Stimulated activated CD4-positive, alpha-beta T cell treated with anti-CD3 and anti-CD28 coated beads, Interleukin-4, amount 100 ng/mL, for 1 hour (primary cell): Measurements from ENCODE around the gene CA12.
"Not testable (repeated sequence)": the region's sequence is repeated elsewhere in the genome, so short reads cannot be mapped to it uniquely, and the experiment has no call there.

ENCODE experiments used
- DNase-seq: peaks from one replicate; pipeline ENCODE4 v3.0.0-alpha.2; 2020

Gene CA12

DNA sequence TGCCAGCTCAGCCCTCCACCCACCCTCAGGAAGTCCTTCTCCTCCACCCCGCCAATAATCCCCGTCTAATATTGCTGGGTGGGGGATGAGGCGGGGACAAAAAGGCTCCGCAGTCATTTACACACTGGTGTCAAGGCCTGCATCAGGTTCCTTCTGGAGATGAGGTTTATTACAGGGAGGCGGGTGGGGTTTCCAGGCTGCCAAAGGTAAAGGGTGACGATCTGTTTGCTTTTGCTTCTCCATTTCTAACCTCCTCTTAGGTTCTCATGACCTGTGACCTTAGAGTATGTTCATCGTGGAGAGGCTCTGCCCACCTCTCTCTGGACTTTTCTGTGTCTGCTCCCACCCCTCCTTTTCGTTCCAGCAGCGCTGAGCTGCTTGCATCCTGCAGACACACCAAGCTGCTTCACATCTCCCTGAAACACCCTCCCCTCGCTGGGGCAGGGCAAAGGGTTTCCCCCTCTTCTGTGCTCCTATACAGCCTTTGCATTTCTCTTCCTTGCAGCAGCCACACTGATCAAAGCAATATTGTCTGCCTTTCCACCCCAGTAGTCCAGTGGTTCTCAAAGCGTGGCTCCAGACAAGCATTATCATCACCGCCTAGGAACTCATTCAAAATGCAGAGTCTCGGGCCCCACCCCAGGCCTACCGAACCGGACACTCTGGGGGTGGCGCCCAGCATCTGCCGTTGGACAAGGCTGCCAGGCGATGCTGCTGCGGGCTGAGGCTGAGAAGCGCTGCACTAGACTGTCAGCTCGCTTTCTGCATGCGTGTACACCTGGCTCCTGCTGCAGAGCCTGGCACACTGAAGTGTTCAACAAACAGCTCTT, 26.6 kb downstream of the CA12 start:
- DNase-seq, result no peak

- no peak for DNase-seq
Measured at GRCh38 chr15:63353887-63354286, 27.8 kb downstream of the CA12 start.

DNA sequence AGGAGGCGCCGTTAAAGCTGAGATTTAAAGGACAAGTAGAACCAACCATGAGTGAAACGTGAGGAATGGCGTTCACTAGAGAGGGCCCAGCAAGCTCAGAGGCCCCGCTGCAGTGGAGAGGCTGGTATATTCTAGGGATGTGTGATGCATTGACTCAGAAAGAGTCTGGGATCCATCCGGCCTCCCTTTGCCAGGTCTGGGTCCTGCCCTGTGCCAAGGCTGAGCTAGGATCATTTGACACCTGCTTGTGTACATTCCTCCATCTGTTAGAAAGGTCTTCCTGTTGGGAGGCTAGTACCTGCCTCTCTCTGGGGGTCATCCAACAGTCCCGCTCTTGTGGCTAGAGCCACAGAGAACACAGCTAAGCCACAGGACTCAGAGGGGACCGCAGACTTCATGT, 28.4 kb downstream of the CA12 start:
- no peak for DNase-seq

DNA sequence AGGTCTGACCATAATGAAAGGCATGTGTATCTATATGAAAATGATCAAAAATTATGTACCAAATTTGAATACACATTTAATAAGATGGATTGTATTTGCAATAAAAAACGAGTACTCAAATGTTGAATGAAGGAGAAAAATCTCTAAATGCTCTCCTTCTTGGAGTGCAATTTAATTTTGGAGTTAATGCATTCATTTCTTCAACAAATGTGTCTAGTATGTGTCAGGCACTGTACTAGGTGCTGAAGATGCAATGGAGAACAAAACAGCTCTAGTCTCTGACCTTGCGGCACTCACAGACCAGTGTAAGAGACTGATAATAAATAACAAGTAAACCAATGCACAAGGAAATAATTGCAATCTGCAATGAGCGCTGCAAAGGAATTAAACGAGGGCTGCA, 28.8 kb downstream of the CA12 start:
- DNase-seq, result no peak

DNA sequence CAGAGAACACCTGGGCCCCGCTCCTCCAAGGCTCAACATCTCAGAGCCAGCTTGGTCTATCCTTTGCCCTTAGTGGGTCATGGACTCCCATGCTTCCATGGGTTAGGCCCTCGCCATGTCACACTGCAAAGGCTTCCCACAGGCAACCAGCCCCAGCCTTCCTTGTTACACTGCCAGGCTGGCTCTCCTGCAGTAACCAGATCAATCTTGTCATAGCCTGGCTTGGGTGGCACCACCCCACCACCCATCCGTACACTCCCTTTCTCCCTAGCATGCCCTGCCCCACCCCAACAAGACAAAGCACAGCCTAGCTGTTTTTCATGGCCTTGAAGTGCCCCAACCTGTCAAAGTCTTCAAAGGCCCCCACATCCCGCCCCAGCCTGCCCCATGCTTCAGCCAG, 30.5 kb downstream of the CA12 start:
- no peak for DNase-seq

DNA sequence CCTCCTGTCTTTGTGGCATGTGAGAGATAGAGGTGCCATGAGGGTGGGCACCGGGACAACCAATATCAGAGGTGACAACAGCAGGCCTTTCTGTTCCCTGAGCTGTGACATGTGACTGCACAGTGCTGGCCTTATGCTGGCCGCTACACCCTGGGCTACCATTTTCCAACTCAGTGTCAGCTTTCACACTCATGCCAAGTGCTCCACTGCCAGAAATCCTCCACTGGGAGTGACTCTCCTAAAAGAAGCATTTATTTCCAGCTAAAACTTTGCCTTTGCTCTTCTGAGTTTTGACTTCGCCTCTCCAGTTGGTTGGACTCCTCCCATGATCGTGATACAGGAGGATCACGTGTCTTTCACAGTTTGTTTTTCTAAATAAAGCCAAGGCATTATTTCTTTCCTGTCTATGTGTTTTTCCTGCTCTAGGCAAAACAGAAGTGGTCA, 31.4 kb downstream of the CA12 start:
- DNase-seq, result no peak

- no peak for DNase-seq
Measured at GRCh38 chr15:63349621-63350020, 32.0 kb downstream of the CA12 start.

GRCh38 chr15:63349156-63349555, 32.5 kb downstream of the CA12 start:
- no peak for DNase-seq

DNA sequence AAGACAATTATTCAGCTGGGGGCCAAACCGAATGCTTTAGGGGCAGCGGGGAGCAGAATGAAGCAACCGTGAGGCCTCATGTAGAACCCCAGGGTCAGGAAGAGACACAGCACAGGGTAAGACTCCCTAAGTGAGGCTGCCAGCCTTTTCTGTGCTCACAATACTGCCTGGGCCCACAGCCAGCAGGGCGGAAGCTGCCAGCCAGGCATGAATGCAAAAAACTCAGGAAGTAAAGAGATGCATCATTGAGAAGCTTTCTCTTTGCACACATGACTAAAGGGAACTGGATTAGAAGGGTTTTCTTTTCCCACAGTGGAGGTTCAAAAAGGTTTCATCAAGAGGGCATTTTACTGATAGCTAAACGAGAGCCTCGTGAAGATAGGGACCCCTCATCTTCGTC, 33.3 kb downstream of the CA12 start:
- no peak for DNase-seq

GRCh38 chr15:63347074-63347857, 34.4 kb downstream of the CA12 start:
- DNase-seq, result no peak

DNA sequence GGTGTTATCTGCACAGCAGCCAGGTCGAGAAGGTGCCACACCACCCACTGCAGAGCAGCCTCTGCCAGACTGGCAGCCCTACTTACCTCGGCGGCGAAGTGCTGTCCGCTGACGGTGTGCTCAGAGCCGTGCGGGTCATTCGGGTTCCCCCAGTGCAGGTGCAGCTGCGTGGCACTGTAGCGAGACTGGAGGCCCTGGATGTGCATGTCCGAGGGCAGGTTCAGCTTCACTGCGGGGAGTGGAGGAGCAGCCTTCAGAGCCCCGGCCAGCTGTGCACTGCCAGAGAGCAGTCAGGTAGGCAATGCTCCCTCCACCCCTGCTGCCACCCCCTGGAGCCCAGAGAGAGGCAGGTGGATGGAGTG, 36.3 kb downstream of the CA12 start:
- DNase-seq, result no peak

DNA sequence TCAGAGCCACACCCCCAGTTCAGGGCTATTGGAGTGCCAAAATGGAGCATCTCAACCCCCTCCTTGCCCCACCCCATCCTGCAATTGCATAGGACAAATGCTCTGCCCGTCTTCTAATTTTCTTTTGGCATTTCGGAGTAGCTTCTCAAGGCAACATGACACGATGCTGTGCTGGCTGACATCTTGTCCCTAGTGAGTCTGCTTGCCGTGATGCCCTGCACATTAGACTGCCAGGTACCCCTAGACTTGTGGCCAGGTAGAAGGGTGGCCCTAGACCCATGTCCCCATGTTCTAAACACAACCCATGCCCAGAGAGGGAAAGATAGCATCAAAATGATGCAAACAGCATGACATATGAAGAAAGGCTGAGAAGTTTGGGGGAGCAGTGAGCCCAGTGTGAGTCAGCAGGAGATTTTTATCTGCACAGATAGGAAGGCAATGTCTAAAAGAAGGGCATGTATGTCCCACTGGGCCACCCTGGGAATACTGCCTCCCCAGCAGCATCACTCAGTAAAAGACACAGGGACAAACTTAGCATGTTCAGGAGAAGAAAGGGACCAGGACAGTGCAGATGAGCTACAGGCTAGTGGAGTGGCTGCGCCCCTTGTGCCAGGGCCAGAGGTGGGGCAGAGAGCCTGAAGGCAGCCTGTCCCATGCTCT, 36.8 kb downstream of the CA12 start:
- DNase-seq, result no peak

- not testable (repeated sequence) for DNase-seq
Measured at GRCh38 chr15:63342996-63343562, 38.6 kb downstream of the CA12 start.

DNA sequence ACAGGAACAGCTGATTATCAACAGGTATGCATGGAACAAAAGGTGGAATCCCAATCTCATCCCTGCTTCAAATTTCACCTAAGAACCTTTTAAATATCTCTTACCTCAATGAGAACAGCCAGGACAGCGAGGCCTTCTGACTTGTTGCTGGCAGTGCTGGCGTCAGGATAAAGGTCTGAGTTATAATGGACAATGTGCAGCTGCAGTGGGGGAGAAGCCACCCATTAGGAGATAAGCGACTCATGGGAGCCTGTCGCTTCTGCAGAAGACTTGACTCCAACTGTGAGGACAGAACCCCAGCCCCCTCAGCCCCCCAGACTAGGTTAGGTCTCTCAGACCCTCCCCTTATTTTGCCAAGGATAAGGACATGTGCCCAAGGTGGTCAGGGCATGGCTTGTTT, 39.7 kb downstream of the CA12 start:
- no peak for DNase-seq

GRCh38 chr15:63340878-63341277, 40.8 kb downstream of the CA12 start:
- DNase-seq, result no peak

DNA sequence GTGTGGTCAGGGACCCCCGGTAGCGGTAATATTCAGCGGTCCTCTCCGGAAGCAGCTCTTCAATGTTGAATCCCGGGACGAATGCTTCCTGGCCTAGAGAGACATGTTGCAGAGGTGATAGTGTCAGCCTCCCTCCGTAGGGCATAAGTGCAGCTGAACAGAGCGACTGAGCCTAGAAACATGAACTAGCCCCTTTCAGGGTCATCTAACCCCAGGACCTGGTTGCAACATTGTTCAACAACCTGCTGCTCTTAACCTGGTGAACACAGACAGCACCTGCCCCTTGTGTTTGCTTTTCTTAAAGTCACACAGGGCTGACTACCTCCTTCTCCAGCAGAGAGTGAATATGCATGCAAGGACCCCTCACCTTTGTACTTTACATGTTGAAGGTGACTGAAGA, 41.3 kb downstream of the CA12 start:
- DNase-seq, result no peak

GRCh38 chr15:63339836-63340235, 41.8 kb downstream of the CA12 start:
- no peak for DNase-seq

DNA sequence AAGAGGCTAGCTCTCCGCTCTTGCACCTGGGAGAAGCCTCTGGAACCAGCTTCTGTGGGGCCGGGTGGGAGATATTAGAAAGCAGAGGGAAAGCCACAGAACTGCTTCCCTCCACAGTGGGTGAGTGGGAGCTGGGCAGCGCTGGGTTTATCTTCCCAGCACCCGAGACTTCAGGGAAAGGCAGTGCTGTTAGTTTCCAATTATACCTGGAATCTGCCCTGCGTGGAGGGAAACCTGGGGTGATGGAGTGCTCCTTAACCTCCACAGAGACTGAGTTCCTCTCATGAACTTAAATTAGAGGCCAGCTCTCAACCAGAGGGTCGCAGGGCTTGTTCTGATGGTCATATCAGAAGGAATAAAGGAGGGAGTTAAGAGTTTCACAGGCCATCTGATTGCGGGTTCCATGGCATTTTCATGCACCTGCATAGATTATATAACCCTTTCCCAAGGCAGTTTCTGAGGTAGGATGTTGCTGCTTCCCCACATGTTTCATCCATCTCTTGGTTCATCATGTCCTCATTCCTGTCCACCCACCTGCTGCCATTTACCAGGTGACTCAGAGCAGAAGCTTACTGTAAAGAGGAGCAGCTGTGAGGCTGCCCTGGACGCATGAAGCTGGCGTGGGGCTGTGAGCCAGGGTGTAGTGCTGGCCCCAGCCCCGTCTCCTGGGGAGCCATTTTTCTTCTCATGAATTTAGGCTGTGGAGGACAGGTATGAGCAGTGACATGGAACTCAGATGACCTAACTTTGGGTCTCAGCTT, 42.5 kb downstream of the CA12 start:
- no peak for DNase-seq

DNA sequence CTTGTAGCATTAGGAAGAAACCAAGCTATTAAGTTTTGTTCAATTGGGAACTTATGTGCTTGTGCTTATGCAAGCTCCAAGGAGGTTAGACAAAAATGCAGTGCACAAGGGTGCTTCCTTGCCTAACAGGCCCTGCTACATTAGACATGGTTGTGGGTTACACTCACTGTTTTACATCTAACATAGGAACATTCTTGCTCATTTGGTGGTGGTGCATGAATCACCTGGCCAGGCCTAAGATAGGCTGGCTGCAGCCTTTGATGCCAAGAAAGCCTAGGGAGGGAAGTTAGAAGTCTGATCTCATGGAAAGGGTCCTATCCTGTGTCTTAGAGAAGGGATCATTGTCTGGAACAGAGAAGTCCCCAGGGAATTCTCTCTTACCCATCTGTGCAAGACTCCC, 43.5 kb downstream of the CA12 start:
- DNase-seq, result no peak

- no peak for DNase-seq
Measured at GRCh38 chr15:63337046-63337445, 44.6 kb downstream of the CA12 start.

- DNase-seq, result no peak
Measured at GRCh38 chr15:63335543-63336240, 46.0 kb downstream of the CA12 start.

- no peak for DNase-seq
Measured at GRCh38 chr15:63334821-63335220, 46.8 kb downstream of the CA12 start.
